Measurements from ENCODE around the gene SNX19.

- TF ChIP-seq CTCF (IDR thresholded peaks at IDR 0.05): no peak
- no peak for TF ChIP-seq ZFX (IDR thresholded peaks at IDR 0.05; ENCODE audit: borderline replicate concordance)
These were observed 86.3 kb downstream of the SNX19 start for GRCh38 chr11:130829920-130830511.
